Gastroesophageal sphincter (tissue), 4 donors: Measurements from ENCODE around the gene MAML2. TPM values are rescaled to one million over a fixed set of nuclear protein-coding genes. Genes with fewer than 3 reads are reported as not detected.

Experiments
- ATAC-seq: fragments of 150-250 bp; one replicate; pipeline ENCODE4 v1.9.1; 2016; ENCODE audit warnings: mild to moderate bottlenecking, moderate library complexity
- H3K27ac ChIP-seq, 4 donors: fragments of 200-600 bp; sonication (generic) in 3 of 4; 1 replicate in 3 of 4; 2 replicates in 1 of 4; pipeline ENCODE4 v1.5.1; 2016 to 2019
- H3K27me3 ChIP-seq: fragments of 200-600 bp; sonication (generic); one replicate; pipeline ENCODE4 v1.5.1; 2019
- H3K36me3 ChIP-seq, 2 donors: fragments of 200-600 bp; sonication (generic); one replicate each; pipeline ENCODE4 v1.5.1; 2019; ENCODE audit warnings: control low read depth in 1 of 2
- H3K4me1 ChIP-seq, 3 donors: fragments of 200-600 bp; sonication (generic); 1 replicate in 2 of 3; 2 replicates in 1 of 3; pipeline ENCODE4 v1.5.1; 2016 to 2019; ENCODE audit warnings: control low read depth in 2 of 3
- H3K4me3 ChIP-seq, 2 donors: fragments of 200-600 bp; sonication (generic); one replicate each; pipeline ENCODE4 v1.5.1; 2019; ENCODE audit warnings: mild to moderate bottlenecking in 1 of 2, moderate library complexity in 1 of 2
- H3K9me3 ChIP-seq, 3 donors: fragments of 200-600 bp; sonication (generic); one replicate each; pipeline ENCODE4 v1.5.1; 2017 to 2019; ENCODE audit warnings: control low read depth in 2 of 3
- EP300 ChIP-seq: sonication (generic); formaldehyde crosslinking; IDR thresholded peaks from one replicate; pipeline ENCODE4 v1.6.1; 2017; ENCODE audit warnings: antibody characterized with exemption, mild to moderate bottlenecking
- POLR2A ChIP-seq, 2 donors: fragments of 450-650 bp; IDR thresholded peaks; one replicate each; pipeline ENCODE4 v1.6.1; 2017; ENCODE audit warnings: antibody characterized with exemption in 2 of 2, mild to moderate bottlenecking in 2 of 2, moderate library complexity in 1 of 2
- POLR2AphosphoS5 ChIP-seq: sonication (generic); formaldehyde crosslinking; IDR thresholded peaks from one replicate; pipeline ENCODE4 v1.6.1; 2017; ENCODE audit warnings: antibody characterized with exemption
- WGBS, 2 donors: methylation state at CpG; one replicate each; pipeline ENCODE4 v1.1.5; 2018; ENCODE audit warnings: low coverage in 1 of 2; 5-methylcytosine and 5-hydroxymethylcytosine counted together
- total RNA-seq, 4 donors: library from RNA; depleted of rRNA; stranded (reverse); fragments of >200 nt; gene quantifications; one replicate each; pipeline ENCODE4 v1.1.0, GENCODE V29; 2016
- TF ChIP-seq, protein P1 (sequence below), 4 experiments: fragments of 200-600 bp in 2 of 4; fragments of 450-650 bp in 2 of 4; sonication (generic) in 1 of 4; IDR thresholded peaks; one replicate each; pipeline ENCODE4 v1.5.1; 2017 to 2019; ENCODE audit warnings: antibody characterized with exemption in 4 of 4, mild to moderate bottlenecking in 2 of 4, moderate library complexity in 2 of 4

The MAML2 gene
- total RNA-seq, 4 donors from 2014 or later = 15.8 to 31.8 (median 23.7) TPM

GRCh38 chr11:96027021-96027420 is 316.0 kb downstream of the MAML2 start:
- H3K4me1 ChIP-seq = no peaks in the 10 kb centered on the region
- H3K4me3 ChIP-seq = no peak overlapping the region
- no peaks in the 10 kb centered on the region for H3K36me3 ChIP-seq
- no peak overlapping the region for H3K27ac ChIP-seq
- no peaks in the 10 kb centered on the region for H3K9me3 ChIP-seq
- TF ChIP-seq POLR2A (IDR thresholded peaks at IDR 0.05) = no peak
- TF ChIP-seq, protein P1, sequence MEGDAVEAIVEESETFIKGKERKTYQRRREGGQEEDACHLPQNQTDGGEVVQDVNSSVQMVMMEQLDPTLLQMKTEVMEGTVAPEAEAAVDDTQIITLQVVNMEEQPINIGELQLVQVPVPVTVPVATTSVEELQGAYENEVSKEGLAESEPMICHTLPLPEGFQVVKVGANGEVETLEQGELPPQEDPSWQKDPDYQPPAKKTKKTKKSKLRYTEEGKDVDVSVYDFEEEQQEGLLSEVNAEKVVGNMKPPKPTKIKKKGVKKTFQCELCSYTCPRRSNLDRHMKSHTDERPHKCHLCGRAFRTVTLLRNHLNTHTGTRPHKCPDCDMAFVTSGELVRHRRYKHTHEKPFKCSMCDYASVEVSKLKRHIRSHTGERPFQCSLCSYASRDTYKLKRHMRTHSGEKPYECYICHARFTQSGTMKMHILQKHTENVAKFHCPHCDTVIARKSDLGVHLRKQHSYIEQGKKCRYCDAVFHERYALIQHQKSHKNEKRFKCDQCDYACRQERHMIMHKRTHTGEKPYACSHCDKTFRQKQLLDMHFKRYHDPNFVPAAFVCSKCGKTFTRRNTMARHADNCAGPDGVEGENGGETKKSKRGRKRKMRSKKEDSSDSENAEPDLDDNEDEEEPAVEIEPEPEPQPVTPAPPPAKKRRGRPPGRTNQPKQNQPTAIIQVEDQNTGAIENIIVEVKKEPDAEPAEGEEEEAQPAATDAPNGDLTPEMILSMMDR (IDR thresholded peaks at IDR 0.05) = no peak
- no peak for TF ChIP-seq POLR2AphosphoS5
- TF ChIP-seq EP300 = no peak
- ATAC-seq = no peak
- no peaks in the 10 kb centered on the region for H3K27me3 ChIP-seq

GRCh38 chr11:96026310-96026709 is 316.7 kb downstream of the MAML2 start:
- ATAC-seq = no peak
- 78 to 100% methylated on average over 1 of the region's 2 CpGs for WGBS, 2 donors
- no peak overlapping the region for H3K4me3 ChIP-seq

GRCh38 chr11:96024666-96025065 is 318.3 kb downstream of the MAML2 start:
- ATAC-seq = no peak
- H3K9me3 ChIP-seq = no peaks in the 10 kb centered on the region

More at GRCh38 chr11:96026310-96026709, 316.7 kb downstream of the MAML2 start:
- H3K27ac ChIP-seq = no peak overlapping the region
- no peaks in the 10 kb centered on the region for H3K27me3 ChIP-seq
- TF ChIP-seq EP300 (no peak), POLR2A (IDR thresholded peaks at IDR 0.05) (no peak), POLR2AphosphoS5 (no peak)
- TF ChIP-seq, protein P1 (IDR thresholded peaks at IDR 0.05) = no peak
- no peaks in the 10 kb centered on the region for H3K4me1 ChIP-seq
- no peaks in the 10 kb centered on the region for H3K36me3 ChIP-seq
- H3K9me3 ChIP-seq = no peaks in the 10 kb centered on the region

DNA sequence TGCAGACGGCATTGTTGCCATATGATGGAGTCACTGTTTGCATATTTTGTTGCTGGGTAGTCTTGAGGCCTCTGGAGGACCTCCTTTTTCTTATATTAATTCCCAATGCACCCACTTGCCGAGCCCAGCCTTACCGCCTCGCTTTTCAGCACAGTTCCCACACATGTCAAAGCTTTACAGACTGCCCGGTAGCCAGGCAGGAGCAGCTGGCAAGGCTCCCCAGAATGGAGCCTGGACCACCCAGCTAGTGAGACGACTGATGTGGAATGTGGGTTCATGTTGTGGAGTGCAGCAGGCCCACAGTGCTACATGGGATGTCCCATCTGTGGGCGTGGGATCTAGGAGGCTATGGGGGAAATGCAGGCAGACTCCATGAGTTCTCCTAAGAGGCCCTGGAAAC is 319.7 kb downstream of the MAML2 start:
- no peak for ATAC-seq
- no peaks in the 10 kb centered on the region for H3K36me3 ChIP-seq
- no peaks in the 10 kb centered on the region for H3K9me3 ChIP-seq
- 61 to 93% methylated on average over 2 to 3 of the region's 7 CpGs for WGBS, 2 donors
- H3K27ac ChIP-seq = no peak overlapping the region
- TF ChIP-seq POLR2AphosphoS5 (no peak), POLR2A (IDR thresholded peaks at IDR 0.05) (no peak), EP300 (no peak)
- TF ChIP-seq, protein P1 (IDR thresholded peaks at IDR 0.05) = no peak
- no peak overlapping the region for H3K4me3 ChIP-seq
- no peaks in the 10 kb centered on the region for H3K27me3 ChIP-seq
- H3K4me1 ChIP-seq = peaks cover 0 to 8% (median 0%) of the 10 kb centered on the region in 3 donors

More at GRCh38 chr11:96024666-96025065, 318.3 kb downstream of the MAML2 start:
- H3K27me3 ChIP-seq = no peaks in the 10 kb centered on the region
- H3K4me3 ChIP-seq = no peak overlapping the region
- no peaks in the 10 kb centered on the region for H3K36me3 ChIP-seq
- TF ChIP-seq POLR2AphosphoS5 (no peak), POLR2A (IDR thresholded peaks at IDR 0.05) (no peak), EP300 (no peak)
- TF ChIP-seq, protein P1 (IDR thresholded peaks at IDR 0.05) = no peak
- peaks cover 0 to 8% (median 0%) of the 10 kb centered on the region in 3 donors for H3K4me1 ChIP-seq
- H3K27ac ChIP-seq = no peak overlapping the region
- 88% methylated on average over 5 of the region's 5 CpGs; no CpG with 5 or more reads in 1 of the 2 donors for whole genome bisulfite sequencing, 2 donors

DNA sequence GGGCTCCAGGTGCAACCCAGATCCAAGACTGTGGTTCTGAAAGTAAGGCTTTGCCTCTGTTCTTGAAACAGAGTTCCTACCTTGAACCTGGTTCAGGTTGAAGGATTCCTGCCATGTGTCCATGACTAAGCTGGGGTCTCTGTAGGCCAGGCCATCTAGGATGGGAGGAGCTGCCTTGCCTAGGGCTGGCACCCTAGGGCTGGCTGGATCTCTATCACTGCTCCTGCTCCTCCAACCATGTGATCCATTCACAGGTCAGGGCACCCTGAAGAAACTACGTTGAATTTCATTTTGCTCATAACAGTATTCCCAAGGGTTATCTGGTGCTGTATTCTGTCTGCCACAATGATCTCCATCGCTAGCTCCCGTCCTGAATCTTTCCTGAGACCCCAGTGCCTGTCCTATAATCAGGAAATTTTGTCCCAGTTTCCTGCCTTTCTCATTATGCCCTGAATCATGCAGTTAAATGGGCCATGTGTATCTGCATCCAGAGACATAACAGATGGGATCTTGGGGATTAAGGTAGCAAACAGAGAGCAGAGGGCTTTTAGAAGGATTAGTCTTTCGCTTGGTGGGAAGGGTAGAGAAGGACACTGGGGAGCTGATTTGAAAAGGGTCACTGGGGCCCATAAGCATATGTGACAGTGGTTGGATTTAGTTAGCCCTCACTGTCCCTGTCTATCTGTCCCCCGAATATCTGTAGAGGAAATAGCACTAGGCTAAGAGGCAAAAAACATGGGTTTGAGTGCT is 320.9 kb downstream of the MAML2 start:
- peaks cover 0 to 8% (median 0%) of the 10 kb centered on the region in 3 donors for H3K4me1 ChIP-seq
- no peaks in the 10 kb centered on the region for H3K27me3 ChIP-seq
- TF ChIP-seq, protein P1 (IDR thresholded peaks at IDR 0.05) = no peak
- TF ChIP-seq POLR2AphosphoS5 (no peak), EP300 (no peak), POLR2A (IDR thresholded peaks at IDR 0.05) (no peak)
- H3K9me3 ChIP-seq = no peaks in the 10 kb centered on the region
- no peak for ATAC-seq
- H3K36me3 ChIP-seq = no peaks in the 10 kb centered on the region
- 83 to 97% methylated on average over 3 to 5 of the region's 5 CpGs for WGBS, 2 donors
- H3K27ac ChIP-seq = no peak overlapping the region
- H3K4me3 ChIP-seq = no peak overlapping the region
